ENCODE measurements around the gene SELENOK. TPM values are rescaled to one million over a fixed set of nuclear protein-coding genes. Genes with fewer than 3 reads are reported as not detected.

SELENOK gene
- 90.3 and 101 TPM in 2 replicates for polyA plus RNA-seq (2013)

DNA sequence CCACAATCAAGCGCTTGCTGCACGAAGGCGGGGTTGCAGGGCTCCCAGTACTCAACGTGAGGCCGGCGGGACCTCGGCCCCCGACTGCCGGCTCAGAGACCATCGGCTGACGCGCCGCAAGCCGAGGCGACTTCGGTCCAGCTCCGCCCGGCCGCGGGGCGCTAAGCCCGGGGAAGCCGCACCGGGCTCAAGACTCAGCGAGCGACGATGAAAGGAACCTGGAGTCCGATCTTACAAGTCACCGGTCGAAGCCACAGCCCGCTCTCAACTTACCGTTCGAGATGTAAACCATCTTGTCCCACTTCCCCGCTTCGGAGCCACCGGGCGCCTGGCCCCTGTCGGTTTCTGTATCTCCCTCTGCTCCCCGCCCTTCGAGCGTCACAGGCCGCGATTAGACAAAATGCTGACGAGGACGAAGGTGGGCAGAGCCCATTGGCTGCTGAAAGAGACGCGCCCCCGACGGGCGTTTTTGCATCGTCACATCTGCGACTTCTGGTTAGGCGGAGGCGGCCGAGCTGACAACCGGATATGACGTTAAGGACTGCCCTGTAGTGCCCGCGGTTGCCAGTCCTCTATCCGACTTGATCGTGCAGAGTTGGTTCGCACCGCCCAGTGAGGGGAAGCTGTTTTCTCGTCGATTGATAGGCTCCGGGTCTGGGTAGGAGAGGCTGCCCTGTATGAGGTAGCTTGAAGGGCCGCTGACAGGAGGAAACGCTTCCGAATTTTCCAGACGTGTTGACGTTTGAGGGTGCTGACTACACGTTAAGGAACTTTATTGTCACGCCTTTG is at the start of gene SELENOK:
Gene SELENOK (minus strand): TSS at position 363 of the 789 bp plus-strand sequence.
- H3K27me3 ChIP-seq (ENCODE audit: insufficient read depth, low read length) = no peaks in the 10 kb centered on the region
- peak within 1 kb of the TSS; percentile 34 for H2BK120ac ChIP-seq (ENCODE audit: insufficient read depth, low read length, poor library complexity)
- H2BK12ac ChIP-seq (ENCODE audit: low read length) = peak within 1 kb of the TSS; percentile 6
- peaks cover 0 to 7% of the 10 kb centered on the region in 2 experiments for H3K4me1 ChIP-seq (ENCODE audit: control insufficient read depth in 1 of 2, insufficient read depth in 2 of 2, low read length in 2 of 2)
- H3K9ac ChIP-seq (ENCODE audit: low read length) = peak within 1 kb of the TSS; percentile 95
- no peak within 1 kb of the TSS for H3K23ac ChIP-seq (ENCODE audit: low read length)
- H3K79me1 ChIP-seq (ENCODE audit: low read length) = peaks cover 9% of the 10 kb centered on the region
- peak within 1 kb of the TSS; percentile 94 for H4K8ac ChIP-seq (ENCODE audit: low read depth, low read length)
- H2AK5ac ChIP-seq (ENCODE audit: low read length) = peak within 1 kb of the TSS; percentile 73
- peak within 1 kb of the TSS; percentile 77 for H3K27ac ChIP-seq (ENCODE audit: low read depth, low read length)
- peak; percentile 100 for DNase-seq
- H3K79me2 ChIP-seq (ENCODE audit: control insufficient read depth, insufficient read depth, low read length, poor library complexity) = peaks cover 8% of the 10 kb centered on the region
- H2AFZ ChIP-seq (ENCODE audit: insufficient read depth, low read length, poor library complexity) = peak within 1 kb of the TSS; percentile 61
- H4K91ac ChIP-seq (ENCODE audit: low read depth, low read length) = peak within 1 kb of the TSS; percentile 82
- peak within 1 kb of the TSS; percentile 97 for H3K4me3 ChIP-seq (ENCODE audit: low read depth, low read length)
- peak within 1 kb of the TSS; percentile 77 for H3K14ac ChIP-seq (ENCODE audit: low read length)
- whole genome bisulfite sequencing (ENCODE audit: extremely low coverage, insufficient coverage, insufficient read length) = no CpG with 5 or more reads among the region's 73 CpGs
- H3K4ac ChIP-seq (ENCODE audit: low read depth, low read length) = peak within 1 kb of the TSS; percentile 24
- H3K9me3 ChIP-seq (ENCODE audit: insufficient read depth, low read depth, low read length) = no peaks in the 10 kb centered on the region
- peaks cover 0 to 3% of the 10 kb centered on the region in 2 experiments for H3K36me3 ChIP-seq (ENCODE audit: control insufficient read depth in 1 of 2, insufficient read depth in 2 of 2, low read length in 2 of 2)
- peak within 1 kb of the TSS; percentile 93 for H3K4me2 ChIP-seq (ENCODE audit: low read length)
- peak within 1 kb of the TSS; percentile 82 for H4K12ac ChIP-seq (ENCODE audit: low read depth, low read length)
- peak within 1 kb of the TSS; percentile 44 for H3K18ac ChIP-seq (ENCODE audit: low read length)
- peak within 1 kb of the TSS; percentile 45 for H2BK5ac ChIP-seq (ENCODE audit: low read depth, low read length, poor library complexity)

DNA sequence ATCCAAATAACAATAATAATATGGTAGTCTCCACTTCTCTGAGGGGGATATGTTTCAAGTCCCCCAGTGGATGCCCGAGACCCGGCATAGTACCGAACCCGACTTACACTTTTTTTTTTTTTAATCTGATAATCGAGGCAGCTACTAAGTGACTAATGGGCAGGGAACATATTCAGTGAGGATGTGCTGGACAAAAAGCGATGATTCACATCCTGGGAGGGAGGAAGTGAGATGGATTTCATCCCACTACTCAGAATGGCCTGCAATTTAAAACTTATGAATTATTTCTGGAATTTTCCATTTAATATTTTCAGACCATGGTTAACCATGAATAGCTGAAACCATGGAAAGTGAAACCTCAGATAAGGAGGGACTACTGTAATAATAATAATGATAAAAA is 49.5 kb upstream of the SELENOK start:
- H3K4me2 ChIP-seq (ENCODE audit: low read length) = no peak overlapping the region
- no peaks in the 10 kb centered on the region for H3K79me1 ChIP-seq (ENCODE audit: low read length)
- no CpG with 5 or more reads among the region's 6 CpGs for WGBS (ENCODE audit: extremely low coverage, insufficient coverage, insufficient read length)
- H3K9me3 ChIP-seq (ENCODE audit: insufficient read depth, low read depth, low read length) = no peaks in the 10 kb centered on the region
- no peak overlapping the region for H3K18ac ChIP-seq (ENCODE audit: low read length)
- no peak overlapping the region for H3K27ac ChIP-seq (ENCODE audit: low read depth, low read length)
- no peaks in the 10 kb centered on the region for H3K27me3 ChIP-seq (ENCODE audit: insufficient read depth, low read length)
- no peak overlapping the region for H3K9ac ChIP-seq (ENCODE audit: low read length)
- H2BK120ac ChIP-seq (ENCODE audit: insufficient read depth, low read length, poor library complexity) = no peak overlapping the region
- H4K12ac ChIP-seq (ENCODE audit: low read depth, low read length) = no peak overlapping the region
- no peak overlapping the region for H2BK12ac ChIP-seq (ENCODE audit: low read length)
- H3K4ac ChIP-seq (ENCODE audit: low read depth, low read length) = no peak overlapping the region
- no peak overlapping the region for H2AFZ ChIP-seq (ENCODE audit: insufficient read depth, low read length, poor library complexity)
- no peaks in the 10 kb centered on the region for H3K79me2 ChIP-seq (ENCODE audit: control insufficient read depth, insufficient read depth, low read length, poor library complexity)
- H3K4me1 ChIP-seq (ENCODE audit: control insufficient read depth in 1 of 2, insufficient read depth in 2 of 2, low read length in 2 of 2) = no peaks in the 10 kb centered on the region
- H3K14ac ChIP-seq (ENCODE audit: low read length) = no peak overlapping the region
- H4K8ac ChIP-seq (ENCODE audit: low read depth, low read length) = no peak overlapping the region
- no peak for DNase-seq
- no peak overlapping the region for H2BK5ac ChIP-seq (ENCODE audit: low read depth, low read length, poor library complexity)
- no peak overlapping the region for H2AK5ac ChIP-seq (ENCODE audit: low read length)
- no peak overlapping the region for H4K91ac ChIP-seq (ENCODE audit: low read depth, low read length)
- H3K23ac ChIP-seq (ENCODE audit: low read length) = no peak overlapping the region
- H3K4me3 ChIP-seq (ENCODE audit: low read depth, low read length) = no peak overlapping the region
- no peaks in the 10 kb centered on the region for H3K36me3 ChIP-seq (ENCODE audit: control insufficient read depth in 1 of 2, insufficient read depth in 2 of 2, low read length in 2 of 2)

DNA sequence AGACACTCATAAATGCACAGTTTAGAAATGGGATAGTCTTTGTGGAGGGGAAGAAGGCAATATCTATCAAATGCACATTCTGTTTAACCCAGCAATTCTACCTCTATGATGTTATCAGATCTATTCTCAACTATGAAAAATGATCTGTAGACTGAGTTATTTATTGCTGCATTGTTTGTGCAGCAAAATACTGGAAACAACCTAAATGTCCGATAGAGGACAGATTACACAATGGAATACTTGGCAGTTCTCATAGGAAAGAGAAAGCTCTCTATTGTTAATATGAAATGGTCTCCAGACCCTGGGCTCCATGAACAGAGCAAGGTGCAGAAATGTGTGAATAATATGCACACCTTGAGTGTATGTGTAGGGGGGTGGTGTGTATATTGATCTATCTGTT is 49.0 kb upstream of the SELENOK start:
- Histone ChIP-seq H3K9me3 (ENCODE audit: insufficient read depth, low read depth, low read length) (no peaks in the 10 kb centered on the region), H3K18ac (ENCODE audit: low read length) (no peak overlapping the region), H2AK5ac (ENCODE audit: low read length) (no peak overlapping the region), H4K91ac (ENCODE audit: low read depth, low read length) (no peak overlapping the region), H2BK12ac (ENCODE audit: low read length) (no peak overlapping the region), H4K12ac (ENCODE audit: low read depth, low read length) (no peak overlapping the region), H3K4ac (ENCODE audit: low read depth, low read length) (no peak overlapping the region), H3K4me3 (ENCODE audit: low read depth, low read length) (no peak overlapping the region), H3K27me3 (ENCODE audit: insufficient read depth, low read length) (no peaks in the 10 kb centered on the region), H3K27ac (ENCODE audit: low read depth, low read length) (no peak overlapping the region), H3K79me2 (ENCODE audit: control insufficient read depth, insufficient read depth, low read length, poor library complexity) (no peaks in the 10 kb centered on the region), H3K23ac (ENCODE audit: low read length) (no peak overlapping the region), H3K14ac (ENCODE audit: low read length) (no peak overlapping the region), H4K8ac (ENCODE audit: low read depth, low read length) (no peak overlapping the region), H3K4me2 (ENCODE audit: low read length) (no peak overlapping the region), H3K36me3 (ENCODE audit: control insufficient read depth in 1 of 2, insufficient read depth in 2 of 2, low read length in 2 of 2) (no peaks in the 10 kb centered on the region), H2BK5ac (ENCODE audit: low read depth, low read length, poor library complexity) (no peak overlapping the region), H2AFZ (ENCODE audit: insufficient read depth, low read length, poor library complexity) (no peak overlapping the region), H3K4me1 (ENCODE audit: control insufficient read depth in 1 of 2, insufficient read depth in 2 of 2, low read length in 2 of 2) (no peaks in the 10 kb centered on the region), H2BK120ac (ENCODE audit: insufficient read depth, low read length, poor library complexity) (no peak overlapping the region), H3K79me1 (ENCODE audit: low read length) (no peaks in the 10 kb centered on the region), H3K9ac (ENCODE audit: low read length) (no peak overlapping the region)
- peak in 1 of 2 donors; percentile 6 for DNase-seq
- WGBS (ENCODE audit: extremely low coverage, insufficient coverage, insufficient read length) = no CpG with 5 or more reads among the region's 1 CpG

DNA sequence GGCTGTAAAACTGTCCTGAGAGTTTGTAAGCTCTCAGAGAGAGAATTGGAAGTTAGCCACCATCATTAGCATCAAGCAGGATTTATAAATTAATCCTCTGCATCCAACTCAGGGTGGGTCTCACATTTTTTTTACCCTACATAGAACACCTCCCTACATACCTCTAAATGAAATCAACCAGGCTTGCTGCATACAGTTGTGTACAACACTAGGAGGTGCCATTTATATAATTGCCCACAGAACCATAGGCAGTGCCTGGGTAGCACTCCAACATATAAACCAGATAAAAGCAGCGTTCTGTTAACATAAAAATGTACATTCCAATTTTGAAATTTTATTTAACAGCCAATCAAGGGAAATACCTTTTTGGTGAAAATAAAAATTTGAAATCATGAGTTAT is 48.2 kb upstream of the SELENOK start:
- H3K4ac ChIP-seq (ENCODE audit: low read depth, low read length) = no peak overlapping the region
- no peak overlapping the region for H2AFZ ChIP-seq (ENCODE audit: insufficient read depth, low read length, poor library complexity)
- WGBS (ENCODE audit: extremely low coverage, insufficient coverage, insufficient read length) = no CpG with 5 or more reads among the region's 1 CpG

More for the DNA sequence above, 48.2 kb upstream of the SELENOK start:
- Histone ChIP-seq H3K27ac (ENCODE audit: low read depth, low read length) (no peak overlapping the region), H4K12ac (ENCODE audit: low read depth, low read length) (no peak overlapping the region), H2BK12ac (ENCODE audit: low read length) (no peak overlapping the region), H3K27me3 (ENCODE audit: insufficient read depth, low read length) (no peaks in the 10 kb centered on the region), H4K91ac (ENCODE audit: low read depth, low read length) (no peak overlapping the region), H3K36me3 (ENCODE audit: control insufficient read depth in 1 of 2, insufficient read depth in 2 of 2, low read length in 2 of 2) (no peaks in the 10 kb centered on the region), H3K79me2 (ENCODE audit: control insufficient read depth, insufficient read depth, low read length, poor library complexity) (no peaks in the 10 kb centered on the region), H3K9ac (ENCODE audit: low read length) (no peak overlapping the region), H3K4me1 (ENCODE audit: control insufficient read depth in 1 of 2, insufficient read depth in 2 of 2, low read length in 2 of 2) (no peaks in the 10 kb centered on the region), H2AK5ac (ENCODE audit: low read length) (no peak overlapping the region), H4K8ac (ENCODE audit: low read depth, low read length) (no peak overlapping the region), H3K23ac (ENCODE audit: low read length) (no peak overlapping the region), H3K4me3 (ENCODE audit: low read depth, low read length) (no peak overlapping the region), H3K9me3 (ENCODE audit: insufficient read depth, low read depth, low read length) (no peaks in the 10 kb centered on the region), H3K4me2 (ENCODE audit: low read length) (no peak overlapping the region), H3K14ac (ENCODE audit: low read length) (no peak overlapping the region), H2BK5ac (ENCODE audit: low read depth, low read length, poor library complexity) (no peak overlapping the region), H3K79me1 (ENCODE audit: low read length) (no peaks in the 10 kb centered on the region), H2BK120ac (ENCODE audit: insufficient read depth, low read length, poor library complexity) (no peak overlapping the region), H3K18ac (ENCODE audit: low read length) (no peak overlapping the region)
- peak in 1 of 2 donors; percentile 43 for DNase-seq

Measured in trophoblast cell (in vitro differentiated cells and primary cell).